DND-41 (cell line): ENCODE data around the gene MSI2.

Source experiments
- EZH2 ChIP-seq: IDR thresholded peaks from 3 replicates; pipeline ENCODE4 v1.6.1; 2012; ENCODE audit warnings: borderline replicate concordance, low read depth, mild to moderate bottlenecking, moderate library complexity, low read length, inconsistent platforms; ENCODE audit not compliant: severe bottlenecking
- TF ChIP-seq, protein P1 (sequence below): IDR thresholded peaks from 2 replicates; pipeline ENCODE4 v1.5.1; 2012; ENCODE audit warnings: borderline replicate concordance, low read length, moderate library complexity, mild to moderate bottlenecking; ENCODE audit not compliant: poor library complexity, severe bottlenecking; ENCODE audit errors: extremely low read depth

GRCh38 chr17:57570724-57571344 lies 314.5 kb downstream of the MSI2 start:
- no peak for TF ChIP-seq EZH2
- TF ChIP-seq, protein P1, sequence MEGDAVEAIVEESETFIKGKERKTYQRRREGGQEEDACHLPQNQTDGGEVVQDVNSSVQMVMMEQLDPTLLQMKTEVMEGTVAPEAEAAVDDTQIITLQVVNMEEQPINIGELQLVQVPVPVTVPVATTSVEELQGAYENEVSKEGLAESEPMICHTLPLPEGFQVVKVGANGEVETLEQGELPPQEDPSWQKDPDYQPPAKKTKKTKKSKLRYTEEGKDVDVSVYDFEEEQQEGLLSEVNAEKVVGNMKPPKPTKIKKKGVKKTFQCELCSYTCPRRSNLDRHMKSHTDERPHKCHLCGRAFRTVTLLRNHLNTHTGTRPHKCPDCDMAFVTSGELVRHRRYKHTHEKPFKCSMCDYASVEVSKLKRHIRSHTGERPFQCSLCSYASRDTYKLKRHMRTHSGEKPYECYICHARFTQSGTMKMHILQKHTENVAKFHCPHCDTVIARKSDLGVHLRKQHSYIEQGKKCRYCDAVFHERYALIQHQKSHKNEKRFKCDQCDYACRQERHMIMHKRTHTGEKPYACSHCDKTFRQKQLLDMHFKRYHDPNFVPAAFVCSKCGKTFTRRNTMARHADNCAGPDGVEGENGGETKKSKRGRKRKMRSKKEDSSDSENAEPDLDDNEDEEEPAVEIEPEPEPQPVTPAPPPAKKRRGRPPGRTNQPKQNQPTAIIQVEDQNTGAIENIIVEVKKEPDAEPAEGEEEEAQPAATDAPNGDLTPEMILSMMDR = no peak
